Measurements from ENCODE around the gene MZT1. TPM values are rescaled to one million over a fixed set of nuclear protein-coding genes. Genes with fewer than 3 reads are reported as not detected.

MZT1 gene
- total RNA-seq, 1 experiment from 2014 or later: 22.9 TPM

- CTCF ChIA-PET: no interaction called here
- Mint-ChIP-seq H3K27ac (ENCODE audit: unreplicated experiment) (no peak overlapping the region), H3K4me1 (ENCODE audit: low read depth, unreplicated experiment) (no peaks in the 10 kb centered on the region), H3K9me3 (ENCODE audit: unreplicated experiment) (no peaks in the 10 kb centered on the region), H3K27me3 (ENCODE audit: insufficient read depth, unreplicated experiment) (no peaks in the 10 kb centered on the region), H3K36me3 (ENCODE audit: insufficient read depth, unreplicated experiment) (peaks cover 90% of the 10 kb centered on the region), H3K4me3 (ENCODE audit: unreplicated experiment) (no peak overlapping the region)
- Histone ChIP-seq H3K4me3 (ENCODE audit: low read depth, low read length) (no peak overlapping the region), H3K4me1 (no peaks in the 10 kb centered on the region), H3K27me3 (replicated peaks; ENCODE audit: control insufficient read depth, insufficient read depth, low read length) (no peaks in the 10 kb centered on the region), H3K9me3 (no peaks in the 10 kb centered on the region), H3K36me3 (ENCODE audit: control insufficient read depth, insufficient read depth, low read length) (peaks cover 1% of the 10 kb centered on the region; the same call in 1 of the 2 replicates)
- intact Hi-C loops (cut with micrococcal nuclease; ENCODE audit: unreplicated experiment): no loop called here
- TF ChIP-seq, protein P1, sequence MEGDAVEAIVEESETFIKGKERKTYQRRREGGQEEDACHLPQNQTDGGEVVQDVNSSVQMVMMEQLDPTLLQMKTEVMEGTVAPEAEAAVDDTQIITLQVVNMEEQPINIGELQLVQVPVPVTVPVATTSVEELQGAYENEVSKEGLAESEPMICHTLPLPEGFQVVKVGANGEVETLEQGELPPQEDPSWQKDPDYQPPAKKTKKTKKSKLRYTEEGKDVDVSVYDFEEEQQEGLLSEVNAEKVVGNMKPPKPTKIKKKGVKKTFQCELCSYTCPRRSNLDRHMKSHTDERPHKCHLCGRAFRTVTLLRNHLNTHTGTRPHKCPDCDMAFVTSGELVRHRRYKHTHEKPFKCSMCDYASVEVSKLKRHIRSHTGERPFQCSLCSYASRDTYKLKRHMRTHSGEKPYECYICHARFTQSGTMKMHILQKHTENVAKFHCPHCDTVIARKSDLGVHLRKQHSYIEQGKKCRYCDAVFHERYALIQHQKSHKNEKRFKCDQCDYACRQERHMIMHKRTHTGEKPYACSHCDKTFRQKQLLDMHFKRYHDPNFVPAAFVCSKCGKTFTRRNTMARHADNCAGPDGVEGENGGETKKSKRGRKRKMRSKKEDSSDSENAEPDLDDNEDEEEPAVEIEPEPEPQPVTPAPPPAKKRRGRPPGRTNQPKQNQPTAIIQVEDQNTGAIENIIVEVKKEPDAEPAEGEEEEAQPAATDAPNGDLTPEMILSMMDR (IDR thresholded peaks at IDR 0.05; ENCODE audit: insufficient read depth in 1 of 2, low read depth in 1 of 2, low read length in 1 of 2, severe bottlenecking in 1 of 2, unreplicated experiment in 1 of 2): no peak
- no TSS peak for BruUV-seq (replicated peaks)
- no peak for DNase-seq
- POLR2A ChIA-PET: no interaction called here
Observed at GRCh38 chr13:72760189-72760588, 32.8 kb upstream of the MZT1 start.

- H3K36me3 Mint-ChIP-seq (ENCODE audit: insufficient read depth, unreplicated experiment): peaks cover 88% of the 10 kb centered on the region
- H3K4me3 Mint-ChIP-seq (ENCODE audit: unreplicated experiment): no peak overlapping the region
- no peaks in the 10 kb centered on the region for H3K9me3 ChIP-seq
- no peak overlapping the region for H3K4me3 ChIP-seq (ENCODE audit: low read depth, low read length)
- H3K27me3 ChIP-seq (replicated peaks; ENCODE audit: control insufficient read depth, insufficient read depth, low read length): no peaks in the 10 kb centered on the region
- TF ChIP-seq, protein P1 (IDR thresholded peaks at IDR 0.05; ENCODE audit: insufficient read depth in 1 of 2, low read depth in 1 of 2, low read length in 1 of 2, severe bottlenecking in 1 of 2, unreplicated experiment in 1 of 2): no peak
- peaks cover 1% of the 10 kb centered on the region; the same call in 1 of the 2 replicates for H3K36me3 ChIP-seq (ENCODE audit: control insufficient read depth, insufficient read depth, low read length)
- intact Hi-C loops (cut with micrococcal nuclease; ENCODE audit: unreplicated experiment): no loop called here
- no peak for DNase-seq
- H3K4me1 ChIP-seq: no peaks in the 10 kb centered on the region
- BruUV-seq (replicated peaks): TSS peak; percentile 18
- no peaks in the 10 kb centered on the region for H3K4me1 Mint-ChIP-seq (ENCODE audit: low read depth, unreplicated experiment)
- no peaks in the 10 kb centered on the region for H3K27me3 Mint-ChIP-seq (ENCODE audit: insufficient read depth, unreplicated experiment)
- no peaks in the 10 kb centered on the region for H3K9me3 Mint-ChIP-seq (ENCODE audit: unreplicated experiment)
- ChIA-PET POLR2A (no interaction called here), CTCF (no interaction called here)
- no peak overlapping the region for H3K27ac Mint-ChIP-seq (ENCODE audit: unreplicated experiment)
Observed at GRCh38 chr13:72757792-72758535, 30.5 kb upstream of the MZT1 start.

DNA sequence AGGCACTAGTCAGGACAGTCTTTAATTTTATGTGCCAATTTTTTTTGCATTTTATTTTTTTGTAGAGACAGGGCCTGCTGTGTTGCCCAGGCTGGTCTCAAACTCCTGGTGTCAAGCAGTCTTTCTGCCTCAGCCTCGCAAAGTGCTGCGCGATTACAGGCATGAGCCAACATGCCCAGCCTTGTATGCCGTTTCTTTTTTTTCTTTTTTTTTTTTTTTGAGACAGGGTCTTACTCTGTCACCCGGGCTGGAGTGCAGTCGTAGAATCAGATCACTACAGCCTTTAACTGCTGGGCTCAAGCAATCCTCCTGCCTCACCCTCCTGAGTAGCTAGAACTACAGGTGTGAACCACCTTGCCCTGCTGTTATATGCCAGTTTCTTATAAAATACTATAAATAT lies 26.7 kb upstream of the MZT1 start:
- intact Hi-C loops (cut with micrococcal nuclease; ENCODE audit: unreplicated experiment): no loop called here
- no peaks in the 10 kb centered on the region for H3K4me1 ChIP-seq
- no peaks in the 10 kb centered on the region for H3K9me3 Mint-ChIP-seq (ENCODE audit: unreplicated experiment)
- peaks cover 90% of the 10 kb centered on the region for H3K36me3 Mint-ChIP-seq (ENCODE audit: insufficient read depth, unreplicated experiment)
- no TSS peak for BruUV-seq (replicated peaks)
- H3K4me1 Mint-ChIP-seq (ENCODE audit: low read depth, unreplicated experiment): peaks cover 7% of the 10 kb centered on the region
- no peaks in the 10 kb centered on the region; the same call in 1 of the 2 replicates for H3K36me3 ChIP-seq (ENCODE audit: control insufficient read depth, insufficient read depth, low read length)
- no peaks in the 10 kb centered on the region for H3K9me3 ChIP-seq
- no peaks in the 10 kb centered on the region for H3K27me3 Mint-ChIP-seq (ENCODE audit: insufficient read depth, unreplicated experiment)
- no peak overlapping the region for H3K4me3 Mint-ChIP-seq (ENCODE audit: unreplicated experiment)
- POLR2A ChIA-PET: no interaction called here
- H3K27ac Mint-ChIP-seq (ENCODE audit: unreplicated experiment): no peak overlapping the region
- no peak for DNase-seq
- no peak overlapping the region for H3K4me3 ChIP-seq (ENCODE audit: low read depth, low read length)
- CTCF ChIA-PET: no interaction called here
- TF ChIP-seq, protein P1 (IDR thresholded peaks at IDR 0.05; ENCODE audit: insufficient read depth in 1 of 2, low read depth in 1 of 2, low read length in 1 of 2, severe bottlenecking in 1 of 2, unreplicated experiment in 1 of 2): no peak
- H3K27me3 ChIP-seq (replicated peaks; ENCODE audit: control insufficient read depth, insufficient read depth, low read length): no peaks in the 10 kb centered on the region
